HEK293 (cell line): ENCODE results near the gene ATP5PO.
"Not testable (repeated sequence)": the region's sequence is repeated elsewhere in the genome, so short reads cannot be mapped to it uniquely, and the experiment has no call there.

ENCODE experiments used
- CTCF ChIA-PET: fragments of 350-600 bp; formaldehyde crosslinking; extraction: SDS; loops from one replicate; lab custom pipeline; 2021; ENCODE audit warnings: antibody characterized with exemption; lab: Yijun Ruan, JAX
- POLR2A ChIA-PET: fragments of 300-600 bp; formaldehyde crosslinking; extraction: SDS; loops from one replicate; lab custom pipeline; 2020; ENCODE audit warnings: antibody characterized with exemption, inconsistent platforms; lab: Yijun Ruan, JAX
- H3K27ac ChIP-seq: fragments of 200-500 bp; sonication (Bioruptor generic); 2 replicates; pipeline ENCODE4 v1.5.1; 2014; ENCODE audit warnings: low read depth, low read length, control low read depth, inconsistent platforms; ENCODE audit errors: extremely low read depth
- H3K36me3 ChIP-seq, 2 experiments: fragments of 200-500 bp in 1 of 2; sonication (Bioruptor generic) in 1 of 2; 1 replicate in 1 of 2; 2 replicates in 1 of 2; pipeline ENCODE4 v1.5.1; 2014 to 2017; ENCODE audit warnings: inconsistent platforms in 2 of 2, low read length in 2 of 2; ENCODE audit not compliant: control insufficient read depth in 2 of 2, insufficient read depth in 1 of 2
- H3K4me1 ChIP-seq: fragments of 200-500 bp; sonication (Bioruptor generic); 2 replicates; pipeline ENCODE4 v1.5.1; 2014; ENCODE audit warnings: mild to moderate bottlenecking, low read length, inconsistent platforms; ENCODE audit not compliant: control insufficient read depth, insufficient read depth
- H3K4me3 ChIP-seq: 2 replicates; pipeline ENCODE4 v1.5.1; 2011; ENCODE audit warnings: low read depth, mild to moderate bottlenecking, control low read depth, low read length, moderate library complexity
- H3K9me3 ChIP-seq: fragments of 200-500 bp; sonication (Bioruptor generic); 2 replicates; pipeline ENCODE4 v1.5.1; 2014; ENCODE audit warnings: low read depth, low read length, inconsistent platforms; ENCODE audit not compliant: control insufficient read depth, insufficient read depth
- GFI1B ChIP-seq: fragments of 450-650 bp; formaldehyde crosslinking; IDR thresholded peaks from 2 replicates; pipeline ENCODE4 v1.5.1; 2016; ENCODE audit warnings: missing biosample characterization, missing genetic modification characterization
- HOXD13 ChIP-seq: sonication (generic); formaldehyde crosslinking; IDR thresholded peaks from 2 replicates; pipeline ENCODE4 v1.8.0; 2022; ENCODE audit warnings: missing genetic modification reagents, borderline replicate concordance
- REST ChIP-seq: fragments of 450-650 bp; formaldehyde crosslinking; IDR thresholded peaks from 2 replicates; pipeline ENCODE4 v1.5.1; 2016; ENCODE audit warnings: missing biosample characterization, missing genetic modification characterization
- SP3 ChIP-seq: fragments of 450-650 bp; formaldehyde crosslinking; IDR thresholded peaks from 2 replicates; pipeline ENCODE4 v1.5.1; 2016; ENCODE audit warnings: missing biosample characterization, missing genetic modification characterization
- YY1 ChIP-seq: fragments of 450-650 bp; formaldehyde crosslinking; IDR thresholded peaks from 2 replicates; pipeline ENCODE4 v1.5.1; 2018; ENCODE audit warnings: missing biosample characterization, missing genetic modification characterization
- ZBTB6 ChIP-seq: fragments of 450-650 bp; formaldehyde crosslinking; IDR thresholded peaks from 2 replicates; pipeline ENCODE4 v1.5.1; 2017; ENCODE audit warnings: missing biosample characterization, missing genetic modification characterization
- ZNF121 ChIP-seq: fragments of 450-650 bp; formaldehyde crosslinking; IDR thresholded peaks from 2 replicates; pipeline ENCODE4 v1.5.1; 2016; ENCODE audit warnings: missing biosample characterization, missing genetic modification characterization
- ZNF16 ChIP-seq: fragments of 450-650 bp; formaldehyde crosslinking; IDR thresholded peaks from 2 replicates; pipeline ENCODE4 v1.5.1; 2016; ENCODE audit warnings: low read depth, missing biosample characterization, missing genetic modification characterization
- ZNF398 ChIP-seq: fragments of 450-650 bp; formaldehyde crosslinking; IDR thresholded peaks from 2 replicates; pipeline ENCODE4 v1.5.1; 2017; ENCODE audit warnings: missing biosample characterization, missing genetic modification characterization
- ZNF416 ChIP-seq: fragments of 450-650 bp; formaldehyde crosslinking; IDR thresholded peaks from 2 replicates; pipeline ENCODE4 v1.5.1; 2016; ENCODE audit warnings: missing biosample characterization, missing genetic modification characterization
- ZNF544 ChIP-seq: fragments of 450-650 bp; formaldehyde crosslinking; IDR thresholded peaks from 2 replicates; pipeline ENCODE4 v1.5.0; 2017; ENCODE audit warnings: missing biosample characterization, missing genetic modification characterization
- ZNF549 ChIP-seq: fragments of 450-650 bp; IDR thresholded peaks from 2 replicates; pipeline ENCODE4 v1.5.1; 2018; ENCODE audit warnings: missing biosample characterization, missing genetic modification characterization, mild to moderate bottlenecking, inconsistent platforms, moderate library complexity
- ZNF585B ChIP-seq: fragments of 450-650 bp; formaldehyde crosslinking; IDR thresholded peaks from 2 replicates; pipeline ENCODE4 v1.5.1; 2016; ENCODE audit warnings: missing biosample characterization, missing genetic modification characterization
- ZNF664 ChIP-seq: fragments of 450-650 bp; formaldehyde crosslinking; IDR thresholded peaks from 2 replicates; pipeline ENCODE4 v1.5.1; 2016; ENCODE audit warnings: missing biosample characterization, missing genetic modification characterization
- ZXDB ChIP-seq: fragments of 450-650 bp; formaldehyde crosslinking; IDR thresholded peaks from 2 replicates; pipeline ENCODE4 v1.5.1; 2016; ENCODE audit warnings: missing biosample characterization, missing genetic modification characterization

ATP5PO gene

DNA sequence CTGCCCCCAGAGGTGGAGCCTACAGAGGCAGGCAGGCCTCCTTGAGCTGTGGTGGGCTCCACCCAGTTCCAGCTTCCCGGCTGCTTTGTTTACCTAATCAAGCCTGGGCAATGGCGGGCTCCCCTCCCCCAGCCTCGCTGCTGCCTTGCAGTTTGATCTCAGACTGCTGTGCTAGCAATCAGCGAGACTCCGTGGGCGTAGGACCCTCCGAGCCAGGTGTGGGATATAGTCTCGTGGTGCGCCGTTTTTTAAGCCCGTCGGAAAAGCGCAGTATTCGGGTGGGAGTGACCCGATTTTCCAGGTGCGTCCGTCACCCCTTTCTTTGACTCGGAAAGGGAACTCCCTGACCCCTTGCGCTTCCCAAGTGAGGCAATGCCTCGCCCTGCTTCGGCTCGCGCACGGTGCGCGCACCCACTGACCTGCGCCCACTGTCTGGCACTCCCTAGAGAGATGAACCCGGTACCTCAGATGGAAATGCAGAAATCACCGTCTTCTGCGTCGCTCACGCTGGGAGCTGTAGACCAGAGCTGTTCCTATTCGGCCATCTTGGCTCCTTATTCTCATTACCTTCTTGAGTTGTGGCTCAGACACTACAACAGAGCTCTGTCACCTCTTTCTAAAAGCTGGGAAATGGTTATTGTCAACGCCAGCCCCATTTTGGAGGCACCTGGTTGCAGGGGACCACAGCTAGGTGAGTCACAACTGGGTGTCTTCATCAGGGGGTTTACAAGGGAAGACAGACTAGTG lies 15.6 kb upstream of the ATP5PO start:
- H3K9me3 ChIP-seq, H3K4me1 ChIP-seq, H3K4me3 ChIP-seq, POLR2A ChIA-PET, H3K36me3 ChIP-seq, H3K27ac ChIP-seq: not testable (repeated sequence)
- CTCF ChIA-PET: interaction anchor here (4.1 kb wide), 1 partner anchor 7 kb away, joined by 29 read pairs; no protein-coding TSS in a partner anchor
- TF ChIP-seq ZBTB6 (tag by site-specific recombination) (peak; percentile 44; the same call in 1 of the 2 replicates), YY1 (tag by site-specific recombination) (0 out of 2 replicates have a peak, but pooled peaks have one; percentile 23)

- CTCF ChIA-PET, H3K27ac ChIP-seq, H3K36me3 ChIP-seq, POLR2A ChIA-PET, H3K4me1 ChIP-seq, H3K4me3 ChIP-seq, H3K9me3 ChIP-seq: not testable (repeated sequence)
These were observed 10.6 kb upstream of the ATP5PO start for GRCh38 chr21:33926248-33926647.

GRCh38 chr21:33924766-33925100 lies 9.1 kb upstream of the ATP5PO start:
- H3K27ac ChIP-seq: no peak overlapping the region
- H3K36me3 ChIP-seq: no peaks in the 10 kb centered on the region
- no peaks in the 10 kb centered on the region for H3K9me3 ChIP-seq
- H3K4me3 ChIP-seq: no peak overlapping the region
- TF ChIP-seq ZNF398 (tag by site-specific recombination) (no peak), ZNF544 (tag by site-specific recombination) (no peak), ZNF416 (tag by site-specific recombination) (no peak), REST (no peak), ZNF549 (no peak), ZNF664 (no peak), GFI1B (tag by site-specific recombination) (no peak), SP3 (no peak), ZXDB (tag by site-specific recombination) (no peak), ZNF121 (no peak), HOXD13 (CRISPR knock-in tag) (no peak), ZNF585B (tag by site-specific recombination) (no peak), ZNF16 (no peak)
- POLR2A ChIA-PET: interaction anchor here (0.7 to 1.3 kb wide), 3 partner anchors 16 to 150 kb away, joined by 3 read pairs; no protein-coding TSS in a partner anchor
- CTCF ChIA-PET: interaction anchor here (0.6 to 4.8 kb wide), 45 partner anchors 9 to 797 kb away, joined by 3 to 219 read pairs (median 5); partner anchors contain the start of genes MRPS6 and SLC5A3
- no peaks in the 10 kb centered on the region for H3K4me1 ChIP-seq
